ENCODE data around the gene FAM210B. TPM values are rescaled to one million over a fixed set of nuclear protein-coding genes. Genes with fewer than 3 reads are reported as not detected.
A peak's percentile ranks its signal among the peaks of the same experiment; 100 is the strongest.
"Not testable (repeated sequence)": the region's sequence is repeated elsewhere in the genome, so short reads cannot be mapped to it uniquely, and the experiment has no call there.

The FAM210B gene
- total and polyA plus RNA-seq, 9 of the 15 experiments (the other 6 are each of a cell fraction or from before 2014, with no cell fraction given), result 12.1 to 87.3 (median 47.6) TPM

DNA sequence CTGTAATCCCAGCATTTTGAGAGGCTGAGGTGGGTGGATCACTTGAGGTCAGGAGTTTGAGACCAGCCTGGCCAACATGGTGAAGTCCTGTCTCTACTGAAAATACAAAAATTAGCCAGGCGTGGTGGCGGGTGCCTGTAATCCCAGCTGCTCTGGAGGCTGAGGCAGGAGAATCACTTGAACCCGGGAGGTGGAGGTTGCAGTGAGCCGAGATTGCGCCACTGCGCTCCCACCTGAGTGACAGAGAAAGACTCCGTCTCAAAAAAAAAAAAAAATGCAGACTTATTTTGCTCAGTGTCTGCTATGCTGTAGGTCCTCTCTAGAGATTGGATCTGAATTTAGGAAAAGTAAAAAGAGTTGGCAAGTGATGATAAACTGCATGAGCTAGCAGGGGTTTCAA is 52.5 kb downstream of the FAM210B start:
- H3K9me3 ChIP-seq (replicated peaks; ENCODE audit: control insufficient read depth, insufficient read depth, low read depth, low read length); FAIRE-seq; in situ Hi-C loops (cut with MboI); CTCF ChIA-PET (ENCODE audit: low intra/inter-chr PET ratio); ATAC-seq; DNase-seq (ENCODE audit: extremely low read depth in 1 of 4, low spot score in 3 of 4); BruUV-seq (replicated peaks); H3K9me1 ChIP-seq (ENCODE audit: control insufficient read depth, insufficient read depth, low read length); H4K20me1 ChIP-seq (replicated peaks; ENCODE audit: control insufficient read depth, insufficient read depth, low read length); H3K27me3 ChIP-seq (ENCODE audit: control insufficient read depth in 2 of 2, insufficient read depth in 2 of 2, low read length in 2 of 2): not testable (repeated sequence)
- Histone ChIP-seq H3K79me2 (ENCODE audit: control insufficient read depth, insufficient read depth, low read length) (peaks cover 72% of the 10 kb centered on the region), H3K9ac (ENCODE audit: insufficient read depth in 1 of 2, low read depth in 2 of 2, low read length in 2 of 2) (peak overlapping the region in 1 of 2 experiments; percentile 65; a peak in 2 of 4 replicates), H2AFZ (ENCODE audit: low read depth, low read length) (peak overlapping the region; percentile 66), H3K36me3 (ENCODE audit: control insufficient read depth, insufficient read depth, low read length) (peaks cover 39% of the 10 kb centered on the region), H3K4me1 (replicated peaks in 1 of 2; ENCODE audit: control insufficient read depth in 2 of 2, insufficient read depth in 2 of 2, low read length in 2 of 2) (peaks cover 9 to 46% of the 10 kb centered on the region in 2 experiments), H3K4me2 (ENCODE audit: insufficient read depth, low read length) (peak overlapping the region; percentile 99), H3K4me3 (peak overlapping the region; percentile 77), H3K27ac (ENCODE audit: extremely low read depth, low read depth, low read length) (peak overlapping the region; percentile 85)
- TF ChIP-seq ADNP (tag; IDR thresholded peaks at IDR 0.05), result peak; percentile 61; the same call in 1 of the 2 replicates
- peak; percentile 51; the same call in 1 of the 2 replicates for TF ChIP-seq CEBPB (tag; IDR thresholded peaks at IDR 0.05)
- TF ChIP-seq BCOR (IDR thresholded peaks at IDR 0.05), result peak; percentile 11; the same call in 1 of the 2 replicates
- TF ChIP-seq, protein P1, sequence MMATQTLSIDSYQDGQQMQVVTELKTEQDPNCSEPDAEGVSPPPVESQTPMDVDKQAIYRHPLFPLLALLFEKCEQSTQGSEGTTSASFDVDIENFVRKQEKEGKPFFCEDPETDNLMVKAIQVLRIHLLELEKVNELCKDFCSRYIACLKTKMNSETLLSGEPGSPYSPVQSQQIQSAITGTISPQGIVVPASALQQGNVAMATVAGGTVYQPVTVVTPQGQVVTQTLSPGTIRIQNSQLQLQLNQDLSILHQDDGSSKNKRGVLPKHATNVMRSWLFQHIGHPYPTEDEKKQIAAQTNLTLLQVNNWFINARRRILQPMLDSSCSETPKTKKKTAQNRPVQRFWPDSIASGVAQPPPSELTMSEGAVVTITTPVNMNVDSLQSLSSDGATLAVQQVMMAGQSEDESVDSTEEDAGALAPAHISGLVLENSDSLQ (IDR thresholded peaks at IDR 0.05), result peak; percentile 5; the same call in 1 of the 2 replicates
- POLR2A ChIA-PET, result interaction anchor here (0.9 to 5.1 kb wide), 9 partner anchors 12 to 57 kb away, joined by 3 to 72 read pairs (median 8); partner anchors contain the start of genes AURKA, CSTF1 and RTF2
- intact Hi-C loops (cut with micrococcal nuclease), result loop anchor here (5.0 kb wide), 1 partner anchor 56 kb away; the partner anchor contains the start of gene RTF2
- 17% methylated on average over 7 of the region's 7 CpGs for WGBS (ENCODE audit: insufficient coverage, low coverage, missing lambda C conversion rate)
